Measurements from ENCODE around the gene FRAS1.
"Not testable (repeated sequence)": the region's sequence is repeated elsewhere in the genome, so short reads cannot be mapped to it uniquely, and the experiment has no call there.

Gene FRAS1

GRCh38 chr4:78092850-78093249 lies 35.7 kb downstream of the FRAS1 start:
- Histone ChIP-seq H3K27me3 (ENCODE audit: control insufficient read depth, insufficient read depth, low read length) (no peaks in the 10 kb centered on the region), H3K36me3 (ENCODE audit: control insufficient read depth, insufficient read depth, low read length) (no peaks in the 10 kb centered on the region), H3K4me1 (ENCODE audit: control insufficient read depth, insufficient read depth, low read length) (no peaks in the 10 kb centered on the region), H3K4me3 (ENCODE audit: low read length) (no peak overlapping the region), H3K27ac (ENCODE audit: low read depth, low read length) (no peak overlapping the region), H3K9ac (ENCODE audit: low read length) (no peak overlapping the region)

- H3K4me3 ChIP-seq (ENCODE audit: low read length), result no peak overlapping the region
- no peak overlapping the region for H3K9ac ChIP-seq (ENCODE audit: low read length)
- H3K27me3 ChIP-seq (ENCODE audit: control insufficient read depth, insufficient read depth, low read length), result no peaks in the 10 kb centered on the region
- H3K27ac ChIP-seq (ENCODE audit: low read depth, low read length), result no peak overlapping the region
- no peaks in the 10 kb centered on the region for H3K36me3 ChIP-seq (ENCODE audit: control insufficient read depth, insufficient read depth, low read length)
- no peaks in the 10 kb centered on the region for H3K4me1 ChIP-seq (ENCODE audit: control insufficient read depth, insufficient read depth, low read length)
Observed at GRCh38 chr4:78095081-78095480, 38.0 kb downstream of the FRAS1 start.

GRCh38 chr4:78099058-78099457 lies 41.9 kb downstream of the FRAS1 start:
- Histone ChIP-seq H3K4me3 (ENCODE audit: low read length) (no peak overlapping the region), H3K4me1 (ENCODE audit: control insufficient read depth, insufficient read depth, low read length) (no peaks in the 10 kb centered on the region), H3K36me3 (ENCODE audit: control insufficient read depth, insufficient read depth, low read length) (no peaks in the 10 kb centered on the region), H3K9ac (ENCODE audit: low read length) (no peak overlapping the region), H3K27ac (ENCODE audit: low read depth, low read length) (no peak overlapping the region), H3K27me3 (ENCODE audit: control insufficient read depth, insufficient read depth, low read length) (no peaks in the 10 kb centered on the region)

GRCh38 chr4:78100060-78100459 lies 42.9 kb downstream of the FRAS1 start:
- Histone ChIP-seq H3K36me3 (ENCODE audit: control insufficient read depth, insufficient read depth, low read length) (no peaks in the 10 kb centered on the region), H3K27me3 (ENCODE audit: control insufficient read depth, insufficient read depth, low read length) (no peaks in the 10 kb centered on the region), H3K9ac (ENCODE audit: low read length) (no peak overlapping the region), H3K27ac (ENCODE audit: low read depth, low read length) (no peak overlapping the region), H3K4me3 (ENCODE audit: low read length) (no peak overlapping the region), H3K4me1 (ENCODE audit: control insufficient read depth, insufficient read depth, low read length) (no peaks in the 10 kb centered on the region)

GRCh38 chr4:78119698-78120097 lies 62.6 kb downstream of the FRAS1 start:
- H3K36me3 ChIP-seq (ENCODE audit: control insufficient read depth, insufficient read depth, low read length), result no peaks in the 10 kb centered on the region
- no peak overlapping the region for H3K4me3 ChIP-seq (ENCODE audit: low read length)
- no peaks in the 10 kb centered on the region for H3K27me3 ChIP-seq (ENCODE audit: control insufficient read depth, insufficient read depth, low read length)
- H3K4me1 ChIP-seq (ENCODE audit: control insufficient read depth, insufficient read depth, low read length), result peaks cover 3% of the 10 kb centered on the region
- no peak overlapping the region for H3K9ac ChIP-seq (ENCODE audit: low read length)
- no peak overlapping the region for H3K27ac ChIP-seq (ENCODE audit: low read depth, low read length)

- H3K27ac ChIP-seq (ENCODE audit: low read depth, low read length), result no peak overlapping the region
- no peak overlapping the region for H3K9ac ChIP-seq (ENCODE audit: low read length)
- no peaks in the 10 kb centered on the region for H3K36me3 ChIP-seq (ENCODE audit: control insufficient read depth, insufficient read depth, low read length)
- no peak overlapping the region for H3K4me3 ChIP-seq (ENCODE audit: low read length)
- no peaks in the 10 kb centered on the region for H3K27me3 ChIP-seq (ENCODE audit: control insufficient read depth, insufficient read depth, low read length)
- H3K4me1 ChIP-seq (ENCODE audit: control insufficient read depth, insufficient read depth, low read length), result peaks cover 3% of the 10 kb centered on the region
Observed at GRCh38 chr4:78120144-78120880, 63.2 kb downstream of the FRAS1 start.

- Histone ChIP-seq H3K27ac (ENCODE audit: low read depth, low read length) (no peak overlapping the region), H3K27me3 (ENCODE audit: control insufficient read depth, insufficient read depth, low read length) (no peaks in the 10 kb centered on the region), H3K36me3 (ENCODE audit: control insufficient read depth, insufficient read depth, low read length) (no peaks in the 10 kb centered on the region), H3K9ac (ENCODE audit: low read length) (no peak overlapping the region), H3K4me3 (ENCODE audit: low read length) (no peak overlapping the region), H3K4me1 (ENCODE audit: control insufficient read depth, insufficient read depth, low read length) (peaks cover 3% of the 10 kb centered on the region)
Observed at GRCh38 chr4:78121338-78121904, 64.3 kb downstream of the FRAS1 start.

- not testable (repeated sequence) for H3K36me3 ChIP-seq (ENCODE audit: control insufficient read depth, insufficient read depth, low read length); H3K27ac ChIP-seq (ENCODE audit: low read depth, low read length); H3K4me1 ChIP-seq (ENCODE audit: control insufficient read depth, insufficient read depth, low read length); H3K9ac ChIP-seq (ENCODE audit: low read length); H3K4me3 ChIP-seq (ENCODE audit: low read length); H3K27me3 ChIP-seq (ENCODE audit: control insufficient read depth, insufficient read depth, low read length)
Observed at GRCh38 chr4:78125834-78126331, 68.8 kb downstream of the FRAS1 start.

GRCh38 chr4:78129383-78130108 lies 72.4 kb downstream of the FRAS1 start:
- Histone ChIP-seq H3K36me3 (ENCODE audit: control insufficient read depth, insufficient read depth, low read length) (no peaks in the 10 kb centered on the region), H3K9ac (ENCODE audit: low read length) (no peak overlapping the region), H3K4me1 (ENCODE audit: control insufficient read depth, insufficient read depth, low read length) (no peaks in the 10 kb centered on the region), H3K27ac (ENCODE audit: low read depth, low read length) (no peak overlapping the region), H3K4me3 (ENCODE audit: low read length) (no peak overlapping the region), H3K27me3 (ENCODE audit: control insufficient read depth, insufficient read depth, low read length) (no peaks in the 10 kb centered on the region)

- Histone ChIP-seq H3K36me3 (ENCODE audit: control insufficient read depth, insufficient read depth, low read length) (no peaks in the 10 kb centered on the region), H3K4me1 (ENCODE audit: control insufficient read depth, insufficient read depth, low read length) (no peaks in the 10 kb centered on the region), H3K27ac (ENCODE audit: low read depth, low read length) (no peak overlapping the region), H3K27me3 (ENCODE audit: control insufficient read depth, insufficient read depth, low read length) (no peaks in the 10 kb centered on the region), H3K4me3 (ENCODE audit: low read length) (no peak overlapping the region), H3K9ac (ENCODE audit: low read length) (no peak overlapping the region)
Observed at GRCh38 chr4:78131403-78131802, 74.3 kb downstream of the FRAS1 start.

GRCh38 chr4:78136109-78137081 lies 79.3 kb downstream of the FRAS1 start:
- H3K27ac ChIP-seq (ENCODE audit: low read depth, low read length), result no peak overlapping the region
- no peaks in the 10 kb centered on the region for H3K36me3 ChIP-seq (ENCODE audit: control insufficient read depth, insufficient read depth, low read length)
- H3K9ac ChIP-seq (ENCODE audit: low read length), result no peak overlapping the region
- H3K4me1 ChIP-seq (ENCODE audit: control insufficient read depth, insufficient read depth, low read length), result no peaks in the 10 kb centered on the region
- no peak overlapping the region for H3K4me3 ChIP-seq (ENCODE audit: low read length)
- no peaks in the 10 kb centered on the region for H3K27me3 ChIP-seq (ENCODE audit: control insufficient read depth, insufficient read depth, low read length)

- no peak overlapping the region for H3K27ac ChIP-seq (ENCODE audit: low read depth, low read length)
- H3K9ac ChIP-seq (ENCODE audit: low read length), result no peak overlapping the region
- H3K4me1 ChIP-seq (ENCODE audit: control insufficient read depth, insufficient read depth, low read length), result no peaks in the 10 kb centered on the region
- H3K27me3 ChIP-seq (ENCODE audit: control insufficient read depth, insufficient read depth, low read length), result no peaks in the 10 kb centered on the region
- no peak overlapping the region for H3K4me3 ChIP-seq (ENCODE audit: low read length)
- no peaks in the 10 kb centered on the region for H3K36me3 ChIP-seq (ENCODE audit: control insufficient read depth, insufficient read depth, low read length)
Observed at GRCh38 chr4:78137532-78137931, 80.4 kb downstream of the FRAS1 start.
